A549 treated with AZD9567 at 1 μM for 4 hours (cell line): ENCODE data around the gene KLF6. TPM values are rescaled to one million over a fixed set of nuclear protein-coding genes. Genes with fewer than 3 reads are reported as not detected.

Source experiments
- total RNA-seq: library from RNA; stranded (reverse); fragments of 200-300 nt; extraction: Qiagen RNA extraction; gene quantifications from 5 replicates; pipeline ENCODE4 v1.2.3, GENCODE V29; 2022; ENCODE audit not compliant: insufficient read depth

Gene KLF6
- 97.4 to 140 TPM (median 132 TPM) in 5 replicates for total RNA-seq

DNA sequence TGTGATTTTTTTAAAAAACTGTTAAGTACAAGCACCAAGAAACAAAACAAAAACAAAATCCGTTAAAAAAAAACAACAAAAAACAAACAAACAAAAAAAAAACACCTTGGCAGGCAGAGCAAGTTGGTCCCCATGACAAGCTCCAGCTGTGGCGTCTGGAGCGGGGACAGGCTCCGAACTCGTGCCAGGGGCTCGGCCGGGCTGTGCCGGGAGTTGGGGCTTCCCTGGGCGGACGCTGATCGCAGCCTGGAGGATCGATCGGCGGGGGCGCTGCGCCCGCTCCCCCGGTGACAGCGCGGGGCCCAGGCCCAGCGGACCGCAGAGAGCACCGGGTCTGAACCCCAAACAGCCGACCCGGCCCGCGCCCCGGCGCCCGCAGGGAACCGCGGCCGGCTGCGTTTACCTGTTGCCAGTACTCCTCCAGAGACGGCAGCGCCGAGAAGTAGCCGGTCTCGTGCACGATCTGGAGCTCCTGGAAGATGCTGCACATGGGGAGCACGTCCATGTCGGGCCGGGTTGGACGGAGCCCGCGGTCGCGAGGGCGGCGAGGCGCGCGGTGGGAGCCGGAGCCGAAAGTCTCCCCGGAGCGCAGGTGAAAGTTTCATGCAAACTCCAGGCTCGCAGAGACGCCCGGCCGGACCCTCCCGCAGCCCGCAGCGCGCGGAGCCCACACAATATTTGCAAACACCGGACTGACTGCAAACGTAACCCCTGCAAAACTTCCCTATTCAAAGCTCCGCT is at the start of gene KLF6:
TSS of gene KLF6 (minus strand) at position 700 of the 741 bp plus-strand sequence. CDS start at position 505, 195 bp downstream.

